Suprapubic skin (tissue), 3 donors: ENCODE data around the gene IRF2BPL.

Source experiments
- CTCF ChIP-seq, 2 donors: fragments of 200-600 bp in 1 of 2; fragments of 450-650 bp in 1 of 2; sonication (generic) in 1 of 2; IDR thresholded peaks; one replicate each; pipeline ENCODE4 v1.5.1; 2016 to 2019; ENCODE audit warnings: antibody characterized with exemption in 2 of 2, mild to moderate bottlenecking in 1 of 2, moderate library complexity in 1 of 2
- POLR2A ChIP-seq, 2 donors: fragments of 450-650 bp; IDR thresholded peaks; one replicate each; pipeline ENCODE4 v1.6.1; 2017; ENCODE audit warnings: antibody characterized with exemption in 2 of 2, mild to moderate bottlenecking in 2 of 2, moderate library complexity in 2 of 2

- no peak for TF ChIP-seq POLR2A (IDR thresholded peaks at IDR 0.05)
- TF ChIP-seq CTCF (IDR thresholded peaks at IDR 0.05), result no peak
Observed at GRCh38 chr14:77066578-77067172, 38.2 kb upstream of the IRF2BPL start.
